Body of pancreas (tissue), 4 donors: ENCODE results near the gene CMTM5.

ENCODE experiments used
- CTCF ChIP-seq, 7 experiments: fragments of 450-650 bp in 4 of 7; fragments of 200-600 bp in 3 of 7; sonication (generic) in 3 of 7; IDR thresholded peaks; one replicate each; pipeline ENCODE4 v1.5.1; 2016 to 2019; ENCODE audit warnings: antibody characterized with exemption in 7 of 7
- POLR2A ChIP-seq, 3 donors: fragments of 450-650 bp; IDR thresholded peaks; one replicate each; pipeline ENCODE4 v1.6.1; 2016; ENCODE audit warnings: antibody characterized with exemption in 3 of 3, mild to moderate bottlenecking in 2 of 3

- no peak for TF ChIP-seq POLR2A (IDR thresholded peaks at IDR 0.05)
- TF ChIP-seq CTCF (IDR thresholded peaks at IDR 0.05) = no peak
Measured at GRCh38 chr14:23377198-23377550, 328 bp downstream of the CMTM5 start.
